HEK293T (cell line): ENCODE measurements around the gene KIFC3.

Experiments used
- CTCF ChIA-PET: fragments of 350-600 bp; formaldehyde crosslinking; extraction: SDS; loops from one replicate; lab custom pipeline; 2021; ENCODE audit warnings: antibody characterized with exemption, inconsistent platforms; lab: Yijun Ruan, JAX
- POLR2A ChIA-PET: fragments of 350-600 bp; formaldehyde crosslinking; extraction: SDS; loops from one replicate; lab custom pipeline; 2020; ENCODE audit warnings: antibody characterized with exemption, inconsistent platforms; lab: Yijun Ruan, JAX
- DNase-seq: peaks from one replicate; pipeline ENCODE4 v3.0.0; 2012; ENCODE audit warnings: mixed read lengths; ENCODE audit errors: extremely low spot score
- ARNT ChIP-seq: fragments of 450-650 bp; IDR thresholded peaks from 2 replicates; pipeline ENCODE4 v1.6.1; 2017; ENCODE audit warnings: mild to moderate bottlenecking
- BHLHE40 ChIP-seq: fragments of 450-650 bp; IDR thresholded peaks from 2 replicates; pipeline ENCODE4 v1.6.1; 2016; ENCODE audit warnings: mild to moderate bottlenecking, moderate library complexity, borderline replicate concordance
- CTBP1 ChIP-seq: fragments of 450-650 bp; IDR thresholded peaks from 2 replicates; pipeline ENCODE4 v1.6.1; 2016; ENCODE audit warnings: borderline replicate concordance
- ELF4 ChIP-seq: fragments of 450-650 bp; IDR thresholded peaks from 2 replicates; pipeline ENCODE4 v1.6.1; 2017; ENCODE audit warnings: antibody characterized with exemption
- FOXA1 ChIP-seq: fragments of 450-650 bp; IDR thresholded peaks from 2 replicates; pipeline ENCODE4 v1.6.1; 2016; ENCODE audit warnings: mild to moderate bottlenecking
- FOXK2 ChIP-seq: fragments of 450-650 bp; IDR thresholded peaks from 2 replicates; pipeline ENCODE4 v1.6.1; 2016; ENCODE audit warnings: mild to moderate bottlenecking
- FOXM1 ChIP-seq: fragments of 450-650 bp; IDR thresholded peaks from 2 replicates; pipeline ENCODE4 v1.6.1; 2017; ENCODE audit warnings: mild to moderate bottlenecking, borderline replicate concordance
- HDGF ChIP-seq: fragments of 450-650 bp; IDR thresholded peaks from 2 replicates; pipeline ENCODE4 v1.6.1; 2017; ENCODE audit warnings: antibody characterized with exemption, borderline replicate concordance
- L3MBTL2 ChIP-seq: fragments of 450-650 bp; conservative IDR thresholded peaks from 2 replicates; pipeline ENCODE4 v1.6.1; 2016; ENCODE audit warnings: mild to moderate bottlenecking
- LEF1 ChIP-seq: fragments of 450-650 bp; IDR thresholded peaks from 2 replicates; pipeline ENCODE4 v1.6.1; 2017; ENCODE audit warnings: mild to moderate bottlenecking, borderline replicate concordance
- NFRKB ChIP-seq: fragments of 450-650 bp; IDR thresholded peaks from 2 replicates; pipeline ENCODE4 v1.6.1; 2016; ENCODE audit warnings: mild to moderate bottlenecking, moderate library complexity
- PKNOX1 ChIP-seq: fragments of 450-650 bp; IDR thresholded peaks from 2 replicates; pipeline ENCODE4 v1.6.1; 2016
- SP1 ChIP-seq: fragments of 450-650 bp; IDR thresholded peaks from 2 replicates; pipeline ENCODE4 v1.6.1; 2017
- SUZ12 ChIP-seq: fragments of 450-650 bp; IDR thresholded peaks from 2 replicates; pipeline ENCODE4 v1.6.1; 2016; ENCODE audit warnings: mild to moderate bottlenecking
- TARDBP ChIP-seq: fragments of 450-650 bp; IDR thresholded peaks from 2 replicates; pipeline ENCODE4 v1.6.1; 2016
- ZNF384 ChIP-seq: fragments of 450-650 bp; IDR thresholded peaks from 2 replicates; pipeline ENCODE4 v1.6.1; 2016

Gene KIFC3

GRCh38 chr16:57751539-57752202 is 50.6 kb downstream of the KIFC3 start:
- CTCF ChIA-PET, result no interaction called here
- TF ChIP-seq FOXA1, result no peak
- TF ChIP-seq ARNT, result no peak
- no peak for TF ChIP-seq NFRKB
- no peak for TF ChIP-seq L3MBTL2
- no peak for TF ChIP-seq ELF4
- no peak for DNase-seq
- POLR2A ChIA-PET, result interaction anchor here (1.1 kb wide), 1 partner anchor 15 kb away, joined by 4 read pairs; no protein-coding TSS in a partner anchor

- TF ChIP-seq CTBP1 (no peak), FOXK2 (no peak), SUZ12 (no peak), L3MBTL2 (no peak), HDGF (no peak), ZNF384 (no peak)
- no peak for DNase-seq
- POLR2A ChIA-PET, result interaction anchor here (1.1 kb wide), 1 partner anchor 14 kb away, joined by 4 read pairs; no protein-coding TSS in a partner anchor
- CTCF ChIA-PET, result no interaction called here
Observed at GRCh38 chr16:57750796-57751538, 51.3 kb downstream of the KIFC3 start.

GRCh38 chr16:57749856-57750452 is 52.3 kb downstream of the KIFC3 start:
- DNase-seq, result no peak
- POLR2A ChIA-PET, result no interaction called here
- CTCF ChIA-PET, result no interaction called here
- TF ChIP-seq FOXM1, result no peak
- no peak for TF ChIP-seq SP1
- no peak for TF ChIP-seq FOXK2
- no peak for TF ChIP-seq CTBP1
- no peak for TF ChIP-seq FOXA1
- TF ChIP-seq NFRKB, result no peak
- no peak for TF ChIP-seq BHLHE40
- TF ChIP-seq ELF4, result no peak
- TF ChIP-seq SUZ12, result no peak
- no peak for TF ChIP-seq ZNF384
- no peak for TF ChIP-seq LEF1

GRCh38 chr16:57749101-57749692 is 53.1 kb downstream of the KIFC3 start:
- no peak for DNase-seq
- POLR2A ChIA-PET, result interaction anchor here (1.5 kb wide), 1 partner anchor 14 kb away, joined by 4 read pairs; the partner anchor contains the start of gene KATNB1
- no peak for TF ChIP-seq ZNF384
- no peak for TF ChIP-seq TARDBP
- TF ChIP-seq FOXK2, result no peak
- TF ChIP-seq L3MBTL2, result no peak
- TF ChIP-seq SUZ12, result no peak
- no peak for TF ChIP-seq FOXM1
- TF ChIP-seq NFRKB, result no peak
- no peak for TF ChIP-seq ELF4
- TF ChIP-seq CTBP1, result no peak
- TF ChIP-seq HDGF, result no peak
- TF ChIP-seq SP1, result no peak
- TF ChIP-seq PKNOX1, result no peak
- TF ChIP-seq FOXA1, result no peak
- no peak for TF ChIP-seq BHLHE40
- no peak for TF ChIP-seq LEF1
- TF ChIP-seq ARNT, result no peak
- CTCF ChIA-PET, result interaction anchor here (1.8 kb wide), 1 partner anchor 8 kb away, joined by 6 read pairs; no protein-coding TSS in a partner anchor

- DNase-seq, result no peak
- ChIA-PET CTCF (interaction anchor here (1.8 kb wide), 1 partner anchor 9 kb away, joined by 6 read pairs; no protein-coding TSS in a partner anchor), POLR2A (interaction anchor here (1.5 kb wide), 1 partner anchor 13 kb away, joined by 4 read pairs; the partner anchor contains the start of gene KATNB1)
- no peak for TF ChIP-seq CTBP1
Observed at GRCh38 chr16:57748596-57748995, 53.7 kb downstream of the KIFC3 start.

- ChIA-PET CTCF (interaction anchor here (1.8 kb wide), 1 partner anchor 9 kb away, joined by 6 read pairs; no protein-coding TSS in a partner anchor), POLR2A (interaction anchor here (1.5 kb wide), 1 partner anchor 13 kb away, joined by 4 read pairs; the partner anchor contains the start of gene KATNB1)
- TF ChIP-seq NFRKB, result no peak
- no peak for TF ChIP-seq SP1
- TF ChIP-seq TARDBP, result no peak
- TF ChIP-seq LEF1, result no peak
- no peak for TF ChIP-seq BHLHE40
- no peak for TF ChIP-seq L3MBTL2
- TF ChIP-seq FOXM1, result no peak
- TF ChIP-seq CTBP1, result no peak
- TF ChIP-seq ARNT, result no peak
- no peak for TF ChIP-seq FOXK2
- TF ChIP-seq SUZ12, result no peak
- TF ChIP-seq FOXA1, result no peak
- TF ChIP-seq PKNOX1, result no peak
- no peak for DNase-seq
Observed at GRCh38 chr16:57747996-57748395, 54.3 kb downstream of the KIFC3 start.
